Suprapubic skin (tissue), 4 donors: ENCODE measurements around the gene CD3G. TPM values are rescaled to one million over a fixed set of nuclear protein-coding genes. Genes with fewer than 3 reads are reported as not detected.
"Not testable (repeated sequence)": the region's sequence is repeated elsewhere in the genome, so short reads cannot be mapped to it uniquely, and the experiment has no call there.

Experiments used
- DNase-seq, 2 donors: peaks; one replicate each; pipeline ENCODE4 v3.0.0-alpha.2; 2019; ENCODE audit warnings: low spot score in 2 of 2
- H3K27ac ChIP-seq: fragments of 200-600 bp; sonication (generic); one replicate; pipeline ENCODE4 v1.5.1; 2019
- H3K27me3 ChIP-seq: fragments of 200-600 bp; sonication (generic); one replicate; pipeline ENCODE4 v1.5.1; 2019
- H3K36me3 ChIP-seq: fragments of 200-600 bp; sonication (generic); one replicate; pipeline ENCODE4 v1.5.1; 2019
- H3K4me1 ChIP-seq: fragments of 200-600 bp; sonication (generic); one replicate; pipeline ENCODE4 v1.5.1; 2019
- H3K4me3 ChIP-seq: fragments of 200-600 bp; sonication (generic); one replicate; pipeline ENCODE4 v1.5.1; 2019; ENCODE audit warnings: mild to moderate bottlenecking
- H3K9me3 ChIP-seq: fragments of 200-600 bp; sonication (generic); one replicate; pipeline ENCODE4 v1.5.1; 2019
- EP300 ChIP-seq: sonication (generic); formaldehyde crosslinking; IDR thresholded peaks from one replicate; pipeline ENCODE4 v1.6.1; 2017; ENCODE audit warnings: antibody characterized with exemption
- POLR2A ChIP-seq, 2 donors: fragments of 450-650 bp; IDR thresholded peaks; one replicate each; pipeline ENCODE4 v1.6.1; 2017; ENCODE audit warnings: antibody characterized with exemption in 2 of 2, mild to moderate bottlenecking in 2 of 2, moderate library complexity in 2 of 2
- POLR2AphosphoS5 ChIP-seq, 3 donors: sonication (generic); formaldehyde crosslinking; IDR thresholded peaks; one replicate each; pipeline ENCODE4 v1.6.1; 2017; ENCODE audit warnings: antibody characterized with exemption in 3 of 3
- WGBS: methylation state at CpG from one replicate; pipeline ENCODE4 v1.1.5; 2018; 5-methylcytosine and 5-hydroxymethylcytosine counted together
- total RNA-seq, 4 donors: library from RNA; depleted of rRNA; stranded (reverse); fragments of >200 nt; gene quantifications; one replicate each; pipeline ENCODE4 v1.1.0, GENCODE V29; 2016
- TF ChIP-seq, protein P1 (sequence below), 2 donors: fragments of 200-600 bp in 1 of 2; fragments of 450-650 bp in 1 of 2; sonication (generic) in 1 of 2; IDR thresholded peaks; one replicate each; pipeline ENCODE4 v1.5.1; 2016 to 2019; ENCODE audit warnings: antibody characterized with exemption in 2 of 2, mild to moderate bottlenecking in 1 of 2, moderate library complexity in 1 of 2

CD3G gene
- total RNA-seq, 4 donors from 2014 or later = 0.73 to 1.2 TPM; not detected in 2

DNA sequence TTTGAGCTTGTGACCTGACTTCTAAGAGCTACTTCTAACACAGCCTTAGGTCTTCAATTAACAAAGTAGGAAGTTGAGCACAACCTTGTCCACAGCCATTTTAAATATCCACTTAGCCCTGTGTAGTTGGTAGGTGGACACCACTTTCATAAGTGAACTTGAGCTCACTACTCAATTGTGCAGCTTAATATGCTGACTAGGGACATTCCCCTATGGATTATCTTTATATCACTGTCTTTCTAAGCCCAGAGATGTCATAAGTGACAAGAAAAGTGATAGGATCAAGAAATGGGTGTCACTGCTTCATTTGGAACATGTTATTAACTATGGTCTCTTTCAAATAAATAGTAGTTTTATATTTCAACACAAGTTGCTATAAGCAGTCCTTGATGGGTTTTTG lies 53.3 kb downstream of the CD3G start:
- Histone ChIP-seq H3K9me3 (no peaks in the 10 kb centered on the region), H3K4me1 (peaks cover 10% of the 10 kb centered on the region), H3K27ac (no peak overlapping the region), H3K27me3 (no peaks in the 10 kb centered on the region), H3K36me3 (peaks cover 60% of the 10 kb centered on the region), H3K4me3 (no peak overlapping the region)
- TF ChIP-seq POLR2A (IDR thresholded peaks at IDR 0.05) (no peak), POLR2AphosphoS5 (IDR thresholded peaks at IDR 0.05) (no peak), EP300 (no peak)
- TF ChIP-seq, protein P1, sequence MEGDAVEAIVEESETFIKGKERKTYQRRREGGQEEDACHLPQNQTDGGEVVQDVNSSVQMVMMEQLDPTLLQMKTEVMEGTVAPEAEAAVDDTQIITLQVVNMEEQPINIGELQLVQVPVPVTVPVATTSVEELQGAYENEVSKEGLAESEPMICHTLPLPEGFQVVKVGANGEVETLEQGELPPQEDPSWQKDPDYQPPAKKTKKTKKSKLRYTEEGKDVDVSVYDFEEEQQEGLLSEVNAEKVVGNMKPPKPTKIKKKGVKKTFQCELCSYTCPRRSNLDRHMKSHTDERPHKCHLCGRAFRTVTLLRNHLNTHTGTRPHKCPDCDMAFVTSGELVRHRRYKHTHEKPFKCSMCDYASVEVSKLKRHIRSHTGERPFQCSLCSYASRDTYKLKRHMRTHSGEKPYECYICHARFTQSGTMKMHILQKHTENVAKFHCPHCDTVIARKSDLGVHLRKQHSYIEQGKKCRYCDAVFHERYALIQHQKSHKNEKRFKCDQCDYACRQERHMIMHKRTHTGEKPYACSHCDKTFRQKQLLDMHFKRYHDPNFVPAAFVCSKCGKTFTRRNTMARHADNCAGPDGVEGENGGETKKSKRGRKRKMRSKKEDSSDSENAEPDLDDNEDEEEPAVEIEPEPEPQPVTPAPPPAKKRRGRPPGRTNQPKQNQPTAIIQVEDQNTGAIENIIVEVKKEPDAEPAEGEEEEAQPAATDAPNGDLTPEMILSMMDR (IDR thresholded peaks at IDR 0.05) = no peak
- no peak for DNase-seq

DNA sequence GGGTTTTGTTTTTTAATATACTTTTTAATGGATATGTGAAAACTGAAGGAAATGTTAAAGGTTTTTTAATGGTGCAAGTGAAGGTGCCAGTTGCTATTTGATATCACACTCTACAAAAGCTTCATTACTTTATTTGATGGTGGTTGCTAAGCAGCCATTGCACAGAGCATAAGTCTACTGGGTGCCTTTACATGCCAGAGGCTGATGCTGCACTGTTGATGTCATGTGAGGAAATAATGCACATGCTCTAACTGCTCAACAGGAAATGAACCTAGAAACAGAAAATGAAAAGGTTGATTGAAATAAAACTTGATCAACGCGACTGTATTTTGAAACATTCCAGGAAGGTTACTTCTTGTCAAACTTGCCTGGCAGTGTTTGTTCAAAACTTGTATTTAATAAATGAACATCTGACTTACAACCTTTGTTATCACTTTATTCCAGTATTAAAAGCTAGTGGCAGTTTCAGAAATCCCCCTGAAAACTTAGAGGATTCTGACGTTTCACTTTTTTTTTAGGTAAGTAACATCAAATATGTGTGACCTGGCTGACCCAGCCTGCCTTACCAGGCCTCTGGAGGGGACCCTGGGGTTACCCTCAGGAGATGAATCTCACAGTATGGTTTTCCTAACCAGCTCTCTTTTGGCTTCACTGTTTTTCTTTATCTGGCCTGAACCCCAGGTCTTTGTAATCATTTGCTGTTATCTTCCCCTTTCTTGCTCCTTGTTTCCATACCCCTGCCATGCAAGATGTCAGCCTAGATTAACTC lies 54.8 kb downstream of the CD3G start:
- no peaks in the 10 kb centered on the region for H3K27me3 ChIP-seq
- H3K4me1 ChIP-seq = peaks cover 25% of the 10 kb centered on the region
- H3K27ac ChIP-seq = no peak overlapping the region
- TF ChIP-seq, protein P1 (IDR thresholded peaks at IDR 0.05) = no peak
- TF ChIP-seq POLR2A (IDR thresholded peaks at IDR 0.05) = no peak
- no peak for TF ChIP-seq EP300
- no peak for DNase-seq
- peaks cover 44% of the 10 kb centered on the region for H3K36me3 ChIP-seq
- WGBS = 44% methylated on average over 3 of the region's 3 CpGs
- H3K9me3 ChIP-seq = no peaks in the 10 kb centered on the region
- H3K4me3 ChIP-seq = no peak overlapping the region

DNA sequence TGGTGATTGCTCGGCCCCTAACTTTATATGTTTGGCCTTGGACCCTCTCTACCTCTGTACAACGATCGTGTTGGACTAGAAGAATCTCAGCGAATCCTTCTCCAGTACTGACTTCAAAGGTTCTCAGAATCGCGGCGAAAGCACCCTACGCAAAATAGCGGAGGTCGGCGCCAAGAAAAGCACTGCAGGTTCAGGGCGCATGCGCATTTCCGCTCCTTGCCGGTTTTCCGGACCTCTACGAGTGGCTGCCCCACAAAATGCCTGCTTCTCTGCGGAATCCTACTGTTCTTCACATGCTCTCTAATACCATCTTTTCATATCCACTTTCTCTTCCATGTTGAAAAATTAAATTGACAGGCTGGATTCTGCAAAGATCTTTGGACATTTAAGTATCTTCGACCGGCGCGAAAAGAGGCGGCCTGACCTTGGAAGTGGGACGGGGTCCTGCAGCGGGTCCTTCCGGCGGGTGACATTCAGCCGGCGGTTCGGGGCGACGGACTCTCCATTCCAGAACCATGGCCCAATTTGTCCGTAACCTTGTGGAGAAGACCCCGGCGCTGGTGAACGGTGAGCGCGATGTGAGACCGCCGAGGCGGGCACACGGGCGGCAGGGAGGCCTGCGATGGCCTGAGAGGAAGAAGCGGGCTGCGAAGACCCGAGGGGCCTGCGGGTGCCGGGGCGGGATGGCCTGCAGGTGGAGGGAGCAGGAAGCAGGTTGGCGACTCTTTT lies 57.2 kb downstream of the CD3G start, which contains the start of gene ATP5MG:
TSS of gene ATP5MG (plus strand) at position 456 of the 729 bp plus-strand sequence. CDS start at position 516, 60 bp downstream.
- DNase-seq = peak; percentile 94
- H3K9me3 ChIP-seq = no peaks in the 10 kb centered on the region
- H3K4me3 ChIP-seq = peak within 1 kb of the TSS; percentile 75
- peaks cover 33% of the 10 kb centered on the region for H3K4me1 ChIP-seq
- TF ChIP-seq EP300 = no peak
- peak in 1 of 2 donors; percentile 30 for TF ChIP-seq POLR2A (IDR thresholded peaks at IDR 0.05)
- TF ChIP-seq, protein P1 (IDR thresholded peaks at IDR 0.05) = no peak
- TF ChIP-seq POLR2AphosphoS5 (IDR thresholded peaks at IDR 0.05) = peak in 2 of 3 donors; percentile 30 to 34
- peaks cover 21% of the 10 kb centered on the region for H3K36me3 ChIP-seq
- H3K27me3 ChIP-seq = no peaks in the 10 kb centered on the region
- under 1% methylated on average over 47 of the region's 51 CpGs for WGBS
- H3K27ac ChIP-seq = peak within 1 kb of the TSS; percentile 83

DNA sequence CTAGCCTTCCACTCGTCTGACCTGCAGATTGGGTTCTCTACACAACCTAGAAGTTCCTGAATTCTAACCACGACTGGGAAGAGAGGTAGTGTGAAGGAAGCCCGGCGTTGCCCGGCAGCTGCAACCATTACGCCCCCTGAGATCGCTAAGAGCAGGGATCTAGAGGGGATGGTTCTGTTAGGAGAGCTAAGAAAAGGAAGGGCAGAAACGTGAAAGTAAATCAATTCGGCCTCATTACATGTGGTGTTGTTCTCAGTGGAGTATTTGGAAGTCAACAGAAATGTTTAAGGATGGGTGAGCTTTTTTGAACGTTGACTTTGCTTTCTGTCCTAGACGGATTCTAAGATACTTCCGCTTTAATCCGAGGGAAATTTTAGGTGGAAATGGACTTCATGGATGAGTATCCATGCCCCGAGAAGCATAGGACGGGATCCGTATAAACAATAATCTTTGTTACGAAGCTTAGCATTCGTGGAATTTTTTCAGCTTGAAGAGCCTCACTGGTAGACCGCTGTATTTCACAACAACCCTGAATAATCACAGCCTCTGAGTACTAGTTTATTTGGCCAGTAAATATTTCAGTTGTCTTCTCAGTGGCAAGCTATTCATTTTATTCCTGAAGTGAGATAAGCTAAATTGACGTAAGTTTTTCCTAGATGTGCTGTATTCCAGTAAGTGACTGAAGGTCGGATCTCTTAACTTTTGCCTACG lies 57.9 kb downstream of the CD3G start:
- DNase-seq = no peak
- no peaks in the 10 kb centered on the region for H3K9me3 ChIP-seq
- no peak for TF ChIP-seq POLR2AphosphoS5 (IDR thresholded peaks at IDR 0.05)
- TF ChIP-seq, protein P1 (IDR thresholded peaks at IDR 0.05) = no peak
- no peak for TF ChIP-seq EP300
- no peak for TF ChIP-seq POLR2A (IDR thresholded peaks at IDR 0.05)
- H3K4me1 ChIP-seq = peaks cover 36% of the 10 kb centered on the region
- H3K27ac ChIP-seq = peak overlapping the region; percentile 83
- H3K27me3 ChIP-seq = no peaks in the 10 kb centered on the region
- H3K4me3 ChIP-seq = peak overlapping the region; percentile 75
- peaks cover 22% of the 10 kb centered on the region for H3K36me3 ChIP-seq
- WGBS = 3% methylated on average over 22 of the region's 22 CpGs

DNA sequence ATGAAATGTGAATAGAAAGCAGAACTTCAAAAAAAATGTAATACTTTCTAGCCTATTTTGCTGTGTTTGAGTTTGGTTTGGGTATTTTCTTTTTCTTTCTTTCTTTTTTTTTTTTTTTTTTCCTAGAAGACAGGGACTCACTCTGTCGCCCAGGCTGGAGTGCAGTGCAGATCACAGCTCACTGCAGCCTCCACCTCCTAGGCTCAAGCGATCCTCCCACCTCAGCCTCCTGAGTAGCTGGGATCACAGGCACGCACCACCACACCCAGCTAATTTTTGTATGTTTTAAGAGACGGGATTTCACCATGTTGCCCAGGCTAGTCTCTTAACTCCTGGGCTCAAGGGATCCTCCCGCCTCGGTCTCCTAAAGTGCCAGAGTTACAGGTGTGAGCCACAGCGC lies 58.5 kb downstream of the CD3G start:
- not testable (repeated sequence) for DNase-seq, H3K9me3 ChIP-seq, H3K27me3 ChIP-seq, H3K27ac ChIP-seq
- Histone ChIP-seq H3K4me1 (peaks cover 36% of the 10 kb centered on the region), H3K36me3 (peaks cover 20% of the 10 kb centered on the region), H3K4me3 (peak overlapping the region; percentile 75)
- 73% methylated on average over 7 of the region's 7 CpGs for WGBS

Other genes starting within 250 kb of the CD3G start
- gene SCN4B, start 191.5 kb upstream of the CD3G start, total RNA-seq = 1 to 10 TPM; 1.5 to 1.8 (median 1.5) TPM
- under 1 TPM in 2 of 4 donors, not detected in 2; 0.08 to 0.21 TPM for gene SCN2B, start 167.7 kb upstream of the CD3G start, total RNA-seq
- gene JAML, start 119.3 kb upstream of the CD3G start, total RNA-seq = 1 to 10 TPM in 3 of 4 donors, not detected in 1; 1.1 to 4.9 (median 2.1) TPM
- 10 to 100 TPM; 23.9 to 87.2 (median 56.1) TPM for gene MPZL3, start 92.0 kb upstream of the CD3G start, total RNA-seq
- gene MPZL2, start 80.0 kb upstream of the CD3G start, total RNA-seq = 100 to 1,000 TPM in 1 of 4 donors, 10 to 100 TPM in 3; 54.5 to 111 (median 56.7) TPM
- 1 to 10 TPM in 1 of 4 donors, under 1 TPM in 2, not detected in 1; 0.55 to 3.3 (median 0.79) TPM for gene CD3E, start 39.6 kb upstream of the CD3G start, total RNA-seq
- 1 to 10 TPM in 2 of 4 donors, not detected in 2; 1.8 to 4.4 TPM for gene CD3D, start 1.6 kb upstream of the CD3G start, total RNA-seq
- gene UBE4A, start 15.3 kb downstream of the CD3G start, total RNA-seq = 10 to 100 TPM; 37.0 to 81.8 (median 50.4) TPM
- 10 to 100 TPM; 26.6 to 70.0 (median 49.7) TPM for gene ATP5MG, start 57.3 kb downstream of the CD3G start, total RNA-seq
- gene KMT2A, start 92.1 kb downstream of the CD3G start, total RNA-seq = 100 to 1,000 TPM in 1 of 4 donors, 10 to 100 TPM in 3; 61.8 to 150 (median 80.1) TPM
- 1 to 10 TPM in 1 of 4 donors, not detected in 3; 3.0 TPM for gene TTC36, start 183.1 kb downstream of the CD3G start, total RNA-seq
- gene TMEM25, start 186.8 kb downstream of the CD3G start, total RNA-seq = 10 to 100 TPM; 24.9 to 32.1 (median 27.3) TPM
- gene IFT46, start 221.6 kb downstream of the CD3G start, total RNA-seq = 10 to 100 TPM; 16.3 to 25.7 (median 22.1) TPM
- 10 to 100 TPM; 70.3 to 80.7 (median 77.0) TPM for gene ARCN1, start 228.1 kb downstream of the CD3G start, total RNA-seq